22Rv1 (cell line): ENCODE results near the gene ARL2BP.
"Not testable (repeated sequence)": the region's sequence is repeated elsewhere in the genome, so short reads cannot be mapped to it uniquely, and the experiment has no call there.

Experiments used
- H3K27ac ChIP-seq: fragments of 450-650 bp; 2 replicates; pipeline ENCODE4 v1.5.1; 2017
- ZFX ChIP-seq: fragments of 450-650 bp; IDR thresholded peaks from 2 replicates; pipeline ENCODE4 v1.6.1; 2017; ENCODE audit warnings: antibody characterized with exemption, borderline replicate concordance
- TF ChIP-seq, protein P1 (sequence below): fragments of 450-650 bp; IDR thresholded peaks from 2 replicates; pipeline ENCODE4 v1.5.1; 2017; ENCODE audit warnings: mild to moderate bottlenecking

The ARL2BP gene

DNA sequence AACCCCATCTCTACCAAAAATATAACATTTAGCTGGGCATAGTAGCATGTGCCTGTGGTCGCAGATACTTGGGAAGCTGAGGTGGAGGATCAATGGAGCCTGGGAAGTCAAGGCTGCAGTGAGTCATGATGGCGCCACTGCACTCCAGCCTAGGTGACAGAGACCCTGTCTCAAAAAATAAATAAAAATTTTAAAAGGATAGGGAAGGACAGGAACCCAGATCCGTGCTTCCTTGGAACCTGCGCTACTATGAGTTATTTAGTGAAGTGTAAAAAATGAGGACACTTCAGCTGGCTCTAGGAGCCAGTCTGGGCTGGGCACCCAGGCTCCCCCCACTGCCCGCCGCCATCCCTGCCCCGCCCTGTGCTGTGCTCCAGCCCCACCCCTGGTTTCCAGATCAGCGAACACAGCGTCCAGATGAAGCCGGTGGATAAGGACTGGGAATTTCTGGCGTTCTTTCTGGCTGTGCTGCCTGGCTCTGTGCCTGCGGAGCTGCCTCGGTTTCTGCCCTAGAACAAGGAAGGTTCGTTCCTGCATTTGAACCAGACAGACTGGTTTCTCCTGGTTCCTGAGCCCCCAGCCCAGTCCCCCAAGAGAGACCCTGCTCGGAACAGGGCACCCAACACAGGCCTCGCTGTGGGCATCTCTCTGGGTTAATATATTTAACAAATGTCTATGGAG is 20.9 kb downstream of the ARL2BP start:
- peak overlapping the region; percentile 31 for H3K27ac ChIP-seq

DNA sequence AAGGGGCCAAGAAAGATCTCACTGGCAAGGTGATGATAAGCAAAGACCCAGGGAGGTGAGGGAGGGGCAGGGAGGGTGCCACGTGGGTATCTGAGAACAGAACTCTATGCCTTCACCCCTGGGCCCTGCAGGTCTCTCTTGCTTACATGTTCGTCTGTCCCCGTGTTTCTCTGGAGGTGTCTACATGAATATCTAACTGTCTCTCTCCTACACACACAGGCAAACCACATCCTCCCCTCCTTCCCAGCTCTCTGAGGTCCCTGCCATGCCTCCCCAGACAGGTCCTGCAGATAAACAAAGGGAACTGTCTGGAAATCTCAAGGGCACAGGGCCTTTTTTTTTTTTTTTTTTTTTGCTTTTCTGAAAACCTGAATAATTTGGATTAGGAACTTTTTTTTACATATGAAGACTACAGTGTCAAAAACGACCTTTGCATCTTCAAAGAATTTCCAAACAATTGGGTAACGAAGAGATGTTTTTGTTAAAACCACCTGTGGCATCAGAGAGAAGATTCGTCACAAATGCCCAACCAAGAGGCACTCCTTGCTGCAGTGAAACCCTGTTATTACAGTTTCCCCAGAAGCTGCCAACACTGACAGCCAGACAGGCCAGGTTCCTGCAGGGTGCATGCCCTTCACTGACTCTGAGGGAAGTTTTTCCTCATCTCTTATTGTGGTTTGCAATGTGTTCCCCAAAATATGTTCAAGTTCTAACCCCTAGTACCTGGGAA is 21.6 kb downstream of the ARL2BP start:
- TF ChIP-seq, protein P1, sequence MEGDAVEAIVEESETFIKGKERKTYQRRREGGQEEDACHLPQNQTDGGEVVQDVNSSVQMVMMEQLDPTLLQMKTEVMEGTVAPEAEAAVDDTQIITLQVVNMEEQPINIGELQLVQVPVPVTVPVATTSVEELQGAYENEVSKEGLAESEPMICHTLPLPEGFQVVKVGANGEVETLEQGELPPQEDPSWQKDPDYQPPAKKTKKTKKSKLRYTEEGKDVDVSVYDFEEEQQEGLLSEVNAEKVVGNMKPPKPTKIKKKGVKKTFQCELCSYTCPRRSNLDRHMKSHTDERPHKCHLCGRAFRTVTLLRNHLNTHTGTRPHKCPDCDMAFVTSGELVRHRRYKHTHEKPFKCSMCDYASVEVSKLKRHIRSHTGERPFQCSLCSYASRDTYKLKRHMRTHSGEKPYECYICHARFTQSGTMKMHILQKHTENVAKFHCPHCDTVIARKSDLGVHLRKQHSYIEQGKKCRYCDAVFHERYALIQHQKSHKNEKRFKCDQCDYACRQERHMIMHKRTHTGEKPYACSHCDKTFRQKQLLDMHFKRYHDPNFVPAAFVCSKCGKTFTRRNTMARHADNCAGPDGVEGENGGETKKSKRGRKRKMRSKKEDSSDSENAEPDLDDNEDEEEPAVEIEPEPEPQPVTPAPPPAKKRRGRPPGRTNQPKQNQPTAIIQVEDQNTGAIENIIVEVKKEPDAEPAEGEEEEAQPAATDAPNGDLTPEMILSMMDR = no peak
- no peak for TF ChIP-seq ZFX
- peak overlapping the region; percentile 31 for H3K27ac ChIP-seq

More for the DNA sequence above, 20.9 kb downstream of the ARL2BP start:
- TF ChIP-seq ZFX = no peak
- TF ChIP-seq, protein P1 = no peak

DNA sequence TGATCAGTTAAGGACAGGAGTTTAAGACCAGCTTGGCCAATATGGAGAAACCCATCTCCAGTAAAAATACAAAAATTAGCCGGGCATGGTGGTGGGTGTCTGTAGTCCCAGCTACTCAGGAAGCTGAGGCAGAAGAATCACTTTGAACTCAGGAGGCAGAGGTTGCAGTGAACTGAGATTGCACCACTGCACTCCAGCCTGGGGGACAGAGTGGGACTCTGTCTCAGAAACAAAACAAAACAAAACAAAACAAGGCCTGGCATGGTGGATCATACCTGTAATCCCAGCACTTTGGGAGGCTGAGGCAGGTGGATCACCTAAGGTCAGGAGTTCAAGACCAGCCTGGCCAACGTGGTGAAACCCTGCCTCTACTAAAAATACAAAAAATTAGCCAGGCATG is 22.3 kb downstream of the ARL2BP start:
- H3K27ac ChIP-seq = not testable (repeated sequence)

DNA sequence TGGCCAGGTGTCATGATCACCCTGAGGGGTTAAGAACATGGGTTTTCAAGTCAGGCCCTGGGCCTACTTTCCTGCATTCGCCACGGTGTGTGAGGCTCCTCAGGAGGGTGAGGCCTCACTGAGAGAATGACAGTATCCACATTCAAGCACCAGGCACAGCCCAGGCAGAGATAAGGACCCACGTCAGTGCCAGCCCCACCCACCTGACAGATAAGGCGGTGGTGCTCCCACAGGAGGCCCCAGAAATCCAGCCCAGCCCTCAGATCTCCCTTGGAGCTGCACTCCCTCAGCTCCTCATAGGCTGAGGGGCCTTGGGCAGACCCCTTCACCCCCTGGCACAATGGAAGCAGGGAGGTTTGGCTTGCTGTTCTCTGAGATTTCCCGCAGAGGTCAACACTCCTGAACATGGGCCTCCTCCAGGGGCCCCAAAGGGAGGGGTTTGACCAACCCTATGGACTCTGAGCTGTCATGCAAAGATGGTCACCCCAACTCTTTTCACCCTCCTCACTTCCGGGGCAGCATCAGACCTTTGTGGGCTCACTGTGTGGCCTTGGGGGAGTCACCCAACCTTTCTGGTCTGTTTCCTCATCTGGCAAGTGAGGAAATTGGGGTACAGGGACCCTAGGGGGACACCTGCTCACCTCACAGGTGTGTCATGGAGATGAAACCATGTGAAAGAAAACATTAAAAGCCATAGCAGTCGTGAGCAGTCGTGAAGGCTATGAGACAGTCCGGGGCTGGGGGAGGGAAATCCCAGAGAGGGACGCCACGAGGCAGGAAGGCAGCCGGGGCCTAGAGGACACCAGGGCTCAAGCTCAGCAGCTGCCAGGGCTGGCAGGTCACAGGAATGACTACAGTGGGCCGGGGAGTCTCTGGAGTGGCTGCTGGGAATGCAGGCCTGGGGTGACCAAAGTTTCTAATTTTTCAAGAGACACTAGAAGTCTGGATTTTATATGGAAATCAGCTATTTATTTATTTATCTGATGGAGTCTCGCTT is 24.0 kb downstream of the ARL2BP start:
- no peak overlapping the region for H3K27ac ChIP-seq
- TF ChIP-seq, protein P1 = no peak
- TF ChIP-seq ZFX = no peak

DNA sequence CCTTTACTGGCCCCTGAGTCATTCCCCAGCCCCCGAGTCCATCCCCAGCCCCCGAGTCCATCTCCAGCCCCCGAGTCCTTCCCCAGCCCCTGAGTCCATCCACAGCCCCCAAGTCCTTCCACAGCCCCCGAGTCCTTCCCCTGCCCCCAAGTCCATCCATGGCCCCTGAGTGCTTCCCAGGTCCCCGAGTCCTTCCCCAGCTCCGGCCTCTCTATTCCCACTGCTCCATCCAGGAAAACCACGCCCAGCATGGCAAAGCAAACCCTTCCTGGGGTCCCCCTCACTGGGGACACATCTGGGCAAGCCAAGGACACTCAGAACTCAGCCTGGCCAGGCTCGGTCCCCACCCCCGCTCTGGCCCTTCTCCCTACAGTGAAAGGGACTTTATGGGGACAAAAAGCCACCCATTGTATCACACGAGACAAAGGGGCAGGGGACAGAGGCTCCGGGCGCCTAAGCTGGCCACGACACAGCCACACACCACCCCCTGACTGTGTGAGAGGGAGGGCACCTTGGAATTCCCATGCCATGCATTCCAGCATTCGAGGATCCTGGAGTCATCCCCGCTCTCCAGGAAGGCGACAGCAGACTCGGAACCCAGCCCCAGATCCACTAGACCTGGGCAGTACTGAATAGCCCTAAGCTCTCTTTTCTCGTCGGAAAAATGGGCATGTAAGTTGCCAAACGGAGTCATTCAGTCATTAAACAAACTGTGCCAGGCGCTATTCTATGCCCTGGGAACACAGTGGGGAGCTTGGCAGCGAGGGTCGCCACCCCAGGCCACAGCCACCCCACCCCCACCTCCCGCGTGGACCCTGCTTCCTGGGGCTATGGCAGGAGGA is 25.4 kb downstream of the ARL2BP start:
- no peak overlapping the region for H3K27ac ChIP-seq
- TF ChIP-seq, protein P1 = no peak
- TF ChIP-seq ZFX = no peak

DNA sequence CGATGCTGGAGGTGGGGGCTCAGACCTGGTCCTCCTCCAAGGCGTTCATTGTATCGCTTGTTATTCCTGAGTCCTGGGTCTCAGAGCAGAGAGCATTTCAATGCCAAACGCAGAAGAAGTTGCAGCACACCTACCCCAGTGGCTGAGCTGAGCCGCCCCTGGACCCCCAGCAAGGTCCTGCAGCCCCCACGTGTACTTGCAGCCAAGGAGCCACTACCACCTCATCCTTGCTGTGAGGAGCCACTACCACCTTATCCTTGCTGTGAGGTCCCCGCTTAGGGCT is 25.9 kb downstream of the ARL2BP start:
- no peak overlapping the region for H3K27ac ChIP-seq
- TF ChIP-seq, protein P1 = no peak
- no peak for TF ChIP-seq ZFX
